CD8-positive, alpha-beta memory T cell (primary cell): Measurements from ENCODE around the gene LCA5. TPM values are rescaled to one million over a fixed set of nuclear protein-coding genes. Genes with fewer than 3 reads are reported as not detected.

Experiments
- CTCF ChIA-PET: fragments of 350-600 bp; sonication (Branson Sonifier 250); formaldehyde crosslinking; loops from one replicate; lab custom pipeline; 2021; ENCODE audit warnings: antibody characterized with exemption; lab: Charles Lee
- POLR2A ChIA-PET: fragments of 350-600 bp; sonication (Branson Sonifier 250); formaldehyde crosslinking; loops from one replicate; lab custom pipeline; 2021; ENCODE audit warnings: antibody characterized with exemption; lab: Charles Lee
- DNase-seq, 5 donors: peaks; one replicate each; pipeline versions ENCODE4 v3.0.0 to v3.0.0-alpha.2; 2020 to 2022; ENCODE audit warnings: mixed read lengths in 1 of 5
- H3K27ac ChIP-seq: one replicate; pipeline ENCODE4 v1.7.0; 2013; ENCODE audit warnings: low read depth, mild to moderate bottlenecking, low read length, moderate library complexity
- H3K27me3 ChIP-seq: 2 replicates; pipeline ENCODE4 v1.7.0; 2013; ENCODE audit warnings: low read length, mild to moderate bottlenecking; ENCODE audit not compliant: insufficient read depth, poor library complexity, severe bottlenecking
- H3K36me3 ChIP-seq: 2 replicates; pipeline ENCODE4 v1.7.0; 2013; ENCODE audit warnings: mild to moderate bottlenecking, low read length, moderate library complexity; ENCODE audit not compliant: insufficient read depth
- H3K4me1 ChIP-seq: 2 replicates; pipeline ENCODE4 v1.7.0; 2013; ENCODE audit warnings: mild to moderate bottlenecking, low read length, moderate library complexity; ENCODE audit not compliant: insufficient read depth
- H3K4me3 ChIP-seq: 2 replicates; pipeline ENCODE4 v1.7.0; 2013; ENCODE audit warnings: mild to moderate bottlenecking, low read length
- H3K9me3 ChIP-seq: 2 replicates; pipeline ENCODE4 v1.7.0; 2013; ENCODE audit warnings: mild to moderate bottlenecking, low read length
- H3K27ac Mint-ChIP-seq, 8 donors: one replicate each; pipeline ENCODE4 v1.8.0; 2020 to 2021; ENCODE audit warnings: mixed read lengths in 8 of 8, mild to moderate bottlenecking in 6 of 8, inconsistent platforms in 3 of 8, moderate library complexity in 3 of 8
- H3K27me3 Mint-ChIP-seq, 2 donors: one replicate each; pipeline ENCODE4 v1.8.0; 2020 to 2021; ENCODE audit warnings: mixed read lengths in 2 of 2, mild to moderate bottlenecking in 1 of 2, moderate library complexity in 1 of 2
- H3K36me3 Mint-ChIP-seq, 3 donors: one replicate each; pipeline ENCODE4 v1.8.0; 2020 to 2021; ENCODE audit warnings: mixed read lengths in 3 of 3, inconsistent platforms in 1 of 3, mild to moderate bottlenecking in 1 of 3
- H3K4me1 Mint-ChIP-seq, 3 donors: one replicate each; pipeline ENCODE4 v1.8.0; 2020 to 2021; ENCODE audit warnings: mixed read lengths in 3 of 3, inconsistent platforms in 1 of 3, mild to moderate bottlenecking in 1 of 3
- H3K4me3 Mint-ChIP-seq, 7 donors: one replicate each; pipeline ENCODE4 v1.8.0; 2020 to 2021; ENCODE audit warnings: mixed read lengths in 7 of 7, mild to moderate bottlenecking in 6 of 7, moderate library complexity in 4 of 7, inconsistent platforms in 2 of 7
- H3K9me3 Mint-ChIP-seq, 5 donors: one replicate each; pipeline ENCODE4 v1.8.0; 2020 to 2022; ENCODE audit warnings: mixed read lengths in 5 of 5, mild to moderate bottlenecking in 3 of 5, moderate library complexity in 2 of 5, inconsistent platforms in 1 of 5
- polyA plus RNA-seq: library from polyadenylated mRNA; unstranded; fragments of 300-500 nt; fragmentation: Illumina TruSeq; gene quantifications from one replicate; pipeline ENCODE4 v1.2.3, GENCODE V29; 2021
- total RNA-seq, 2 experiments: library from RNA; stranded (reverse); gene quantifications; one replicate each; pipeline ENCODE4 v1.2.3, GENCODE V29; 2021

LCA5 gene
- total and polyA plus RNA-seq, 3 experiments from 2014 or later: 0.12 to 0.22 (median 0.16) TPM

DNA sequence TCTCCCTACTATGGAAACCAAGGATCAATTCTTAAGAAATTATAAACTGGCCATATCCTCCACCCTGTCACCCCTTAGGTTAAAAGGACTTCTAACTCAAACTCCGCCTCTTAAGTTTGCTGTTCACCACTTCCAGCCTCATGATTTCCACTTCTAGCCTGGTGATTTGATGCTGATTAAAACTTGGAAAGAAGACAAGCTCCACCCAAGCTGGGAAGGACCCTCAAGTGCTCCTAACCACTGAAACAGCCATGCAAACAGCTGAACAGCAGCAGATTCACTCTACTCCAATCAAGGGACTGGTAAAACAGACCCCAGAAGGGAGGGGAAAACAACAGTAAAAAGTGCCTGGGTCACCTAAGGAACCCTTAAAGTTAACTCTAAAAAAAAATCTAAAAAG, 10.3 kb downstream of the LCA5 start:
- Histone ChIP-seq H3K27ac (no peak overlapping the region), H3K27me3 (no peaks in the 10 kb centered on the region), H3K4me3 (no peak overlapping the region), H3K9me3 (no peaks in the 10 kb centered on the region), H3K36me3 (no peaks in the 10 kb centered on the region), H3K4me1 (no peaks in the 10 kb centered on the region)
- Mint-ChIP-seq H3K36me3 (no peaks in the 10 kb centered on the region), H3K27me3 (peaks cover 2 to 6% of the 10 kb centered on the region in 2 donors), H3K27ac (no peak overlapping the region), H3K9me3 (peaks cover 0 to 3% (median 0%) of the 10 kb centered on the region in 5 donors), H3K4me3 (no peak overlapping the region), H3K4me1 (no peaks in the 10 kb centered on the region)
- ChIA-PET CTCF (no interaction called here), POLR2A (no interaction called here)
- DNase-seq: no peak

DNA sequence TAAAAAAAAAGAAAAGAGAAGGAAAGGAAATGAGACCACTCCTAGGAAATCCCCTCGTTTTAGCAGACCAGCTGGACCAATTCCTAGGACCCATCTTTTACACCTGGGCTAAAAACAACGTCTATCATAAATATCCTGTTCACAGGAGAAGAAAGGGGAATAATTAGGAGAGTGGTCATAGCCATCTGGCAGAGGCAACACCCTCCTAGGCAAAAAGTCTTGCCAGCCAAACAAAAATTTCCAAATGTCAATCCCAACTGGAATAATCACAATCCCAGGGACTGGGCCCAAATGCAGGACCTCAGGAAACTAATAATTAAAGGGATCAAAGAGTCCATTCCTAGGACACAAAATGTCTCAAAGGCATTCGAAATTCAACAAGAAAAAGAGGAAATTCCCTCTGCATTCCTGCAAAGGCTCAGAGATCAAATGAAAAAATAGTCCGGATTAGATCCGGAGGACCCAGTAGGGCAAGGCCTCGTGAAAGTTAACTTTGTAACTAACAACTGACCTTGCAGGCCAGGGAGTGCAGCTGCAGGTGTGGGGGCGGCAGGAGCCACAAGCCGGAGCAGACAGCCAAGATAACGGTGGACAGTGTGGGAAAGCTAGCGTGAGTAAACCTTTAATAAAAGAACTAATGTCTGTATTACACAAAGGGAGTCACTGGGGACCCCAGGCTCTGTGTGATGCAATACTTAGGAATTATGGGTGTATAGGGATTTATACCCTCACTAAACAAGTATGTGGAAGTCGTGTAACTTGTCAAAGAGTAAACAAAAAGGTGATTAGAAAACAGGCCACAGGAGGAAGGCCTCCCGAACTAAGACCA, 11.7 kb downstream of the LCA5 start:
- Mint-ChIP-seq H3K36me3 (no peaks in the 10 kb centered on the region), H3K4me3 (no peak overlapping the region), H3K9me3 (peaks cover 0 to 3% (median 0%) of the 10 kb centered on the region in 5 donors), H3K27ac (no peak overlapping the region), H3K4me1 (no peaks in the 10 kb centered on the region), H3K27me3 (peaks cover 2 to 6% of the 10 kb centered on the region in 2 donors)
- H3K4me1 ChIP-seq: no peaks in the 10 kb centered on the region
- H3K36me3 ChIP-seq: no peaks in the 10 kb centered on the region
- ChIA-PET CTCF (no interaction called here), POLR2A (no interaction called here)
- H3K4me3 ChIP-seq: no peak overlapping the region
- H3K27ac ChIP-seq: peak overlapping the region; percentile 18
- H3K9me3 ChIP-seq: no peaks in the 10 kb centered on the region
- no peak for DNase-seq
- H3K27me3 ChIP-seq: no peaks in the 10 kb centered on the region

GRCh38 chr6:79524065-79524464, 13.2 kb downstream of the LCA5 start:
- ChIA-PET POLR2A (no interaction called here), CTCF (no interaction called here)
- Mint-ChIP-seq H3K36me3 (no peaks in the 10 kb centered on the region), H3K27ac (no peak overlapping the region), H3K4me3 (no peak overlapping the region), H3K4me1 (no peaks in the 10 kb centered on the region), H3K27me3 (peaks cover 2 to 6% of the 10 kb centered on the region in 2 donors), H3K9me3 (peaks cover 0 to 3% (median 0%) of the 10 kb centered on the region in 5 donors)
- H3K27me3 ChIP-seq: no peaks in the 10 kb centered on the region
- H3K27ac ChIP-seq: no peak overlapping the region
- H3K4me3 ChIP-seq: no peak overlapping the region
- H3K4me1 ChIP-seq: no peaks in the 10 kb centered on the region
- DNase-seq: no peak
- H3K9me3 ChIP-seq: no peaks in the 10 kb centered on the region
- no peaks in the 10 kb centered on the region for H3K36me3 ChIP-seq

- ChIA-PET CTCF (no interaction called here), POLR2A (no interaction called here)
- Mint-ChIP-seq H3K4me3 (no peak overlapping the region), H3K27ac (no peak overlapping the region), H3K9me3 (peaks cover 0 to 3% (median 0%) of the 10 kb centered on the region in 5 donors), H3K36me3 (no peaks in the 10 kb centered on the region), H3K4me1 (no peaks in the 10 kb centered on the region), H3K27me3 (peaks cover 2 to 6% of the 10 kb centered on the region in 2 donors)
- no peaks in the 10 kb centered on the region for H3K4me1 ChIP-seq
- no peaks in the 10 kb centered on the region for H3K36me3 ChIP-seq
- no peak overlapping the region for H3K4me3 ChIP-seq
- no peaks in the 10 kb centered on the region for H3K27me3 ChIP-seq
- DNase-seq: no peak
- no peak overlapping the region for H3K27ac ChIP-seq
- no peaks in the 10 kb centered on the region for H3K9me3 ChIP-seq
These were observed 14.6 kb downstream of the LCA5 start for GRCh38 chr6:79522609-79523008.

DNA sequence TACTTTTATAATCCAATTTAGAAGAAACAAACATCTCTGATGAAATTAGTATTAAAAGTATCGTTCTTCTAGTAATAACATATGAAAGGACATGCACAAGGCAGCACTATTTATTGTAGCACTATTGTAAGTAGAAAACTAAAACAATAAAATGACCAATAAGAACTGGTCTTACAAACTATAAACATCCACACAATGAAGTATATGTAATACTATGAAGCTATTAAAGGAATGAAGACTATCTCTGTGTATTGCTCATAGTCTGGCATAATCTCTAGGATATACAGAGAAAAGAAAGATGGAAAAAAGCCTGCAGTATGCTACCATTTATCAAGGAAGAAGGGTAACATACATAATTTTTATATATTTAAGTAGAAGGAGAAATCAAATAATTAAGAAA, 16.7 kb downstream of the LCA5 start:
- Mint-ChIP-seq H3K27ac (no peak overlapping the region), H3K4me3 (no peak overlapping the region), H3K9me3 (peaks cover 0 to 2% (median 0%) of the 10 kb centered on the region in 5 donors), H3K4me1 (no peaks in the 10 kb centered on the region), H3K27me3 (no peaks in the 10 kb centered on the region), H3K36me3 (no peaks in the 10 kb centered on the region)
- ChIA-PET POLR2A (no interaction called here), CTCF (no interaction called here)
- no peaks in the 10 kb centered on the region for H3K36me3 ChIP-seq
- H3K4me1 ChIP-seq: no peaks in the 10 kb centered on the region
- no peak for DNase-seq
- H3K4me3 ChIP-seq: no peak overlapping the region
- no peak overlapping the region for H3K27ac ChIP-seq
- H3K27me3 ChIP-seq: no peaks in the 10 kb centered on the region
- H3K9me3 ChIP-seq: no peaks in the 10 kb centered on the region

DNA sequence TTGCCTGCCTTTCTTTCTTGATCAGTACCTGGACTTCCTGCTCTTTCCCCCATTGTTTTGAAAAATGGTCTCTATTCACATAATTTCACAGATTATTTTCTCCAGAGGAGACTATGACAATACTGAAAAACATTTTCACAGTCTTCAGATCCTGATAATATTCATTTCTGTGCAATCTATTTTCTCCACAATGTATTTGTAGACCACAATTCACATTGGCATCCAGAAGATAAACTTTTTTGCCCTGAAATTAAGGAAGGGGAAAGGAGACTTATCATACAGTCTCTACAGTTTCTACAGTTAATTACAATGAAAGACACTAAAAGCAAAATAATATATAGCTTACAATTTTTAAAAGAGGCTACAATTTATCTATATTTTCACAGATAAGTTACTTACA, 18.4 kb downstream of the LCA5 start:
- Mint-ChIP-seq H3K4me1 (no peaks in the 10 kb centered on the region), H3K9me3 (no peaks in the 10 kb centered on the region)
- H3K36me3 ChIP-seq: no peaks in the 10 kb centered on the region

GRCh38 chr6:79515436-79515835, 21.8 kb downstream of the LCA5 start:
- H3K36me3 Mint-ChIP-seq: no peaks in the 10 kb centered on the region
- H3K4me3 Mint-ChIP-seq: no peak overlapping the region
- Histone ChIP-seq H3K4me1 (no peaks in the 10 kb centered on the region), H3K27ac (no peak overlapping the region), H3K9me3 (no peaks in the 10 kb centered on the region), H3K27me3 (no peaks in the 10 kb centered on the region), H3K36me3 (no peaks in the 10 kb centered on the region), H3K4me3 (no peak overlapping the region)
- no peak overlapping the region for H3K27ac Mint-ChIP-seq
- CTCF ChIA-PET: no interaction called here
- POLR2A ChIA-PET: no interaction called here
- no peak for DNase-seq
- no peaks in the 10 kb centered on the region for H3K4me1 Mint-ChIP-seq
- peaks cover 0 to 4% (median 0%) of the 10 kb centered on the region in 5 donors for H3K9me3 Mint-ChIP-seq
- no peaks in the 10 kb centered on the region for H3K27me3 Mint-ChIP-seq

More for the DNA sequence above, 18.4 kb downstream of the LCA5 start:
- CTCF ChIA-PET: no interaction called here
- no peaks in the 10 kb centered on the region for H3K36me3 Mint-ChIP-seq
- H3K4me3 ChIP-seq: no peak overlapping the region
- H3K9me3 ChIP-seq: no peaks in the 10 kb centered on the region
- H3K27me3 ChIP-seq: no peaks in the 10 kb centered on the region
- no peak overlapping the region for H3K27ac Mint-ChIP-seq
- H3K4me1 ChIP-seq: no peaks in the 10 kb centered on the region
- POLR2A ChIA-PET: no interaction called here
- H3K27me3 Mint-ChIP-seq: no peaks in the 10 kb centered on the region
- H3K27ac ChIP-seq: no peak overlapping the region
- no peak for DNase-seq
- no peak overlapping the region for H3K4me3 Mint-ChIP-seq

GRCh38 chr6:79513111-79513510, 24.1 kb downstream of the LCA5 start:
- no peak overlapping the region for H3K4me3 ChIP-seq
- ChIA-PET CTCF (no interaction called here), POLR2A (no interaction called here)
- no peak overlapping the region for H3K27ac ChIP-seq
- no peak overlapping the region for H3K4me3 Mint-ChIP-seq
- no peak for DNase-seq
- no peaks in the 10 kb centered on the region for H3K27me3 Mint-ChIP-seq
- H3K4me1 Mint-ChIP-seq: no peaks in the 10 kb centered on the region
- no peaks in the 10 kb centered on the region for H3K9me3 ChIP-seq
- no peaks in the 10 kb centered on the region for H3K36me3 Mint-ChIP-seq
- peaks cover 0 to 5% (median 0%) of the 10 kb centered on the region in 5 donors for H3K9me3 Mint-ChIP-seq
- H3K4me1 ChIP-seq: no peaks in the 10 kb centered on the region
- H3K27me3 ChIP-seq: no peaks in the 10 kb centered on the region
- H3K36me3 ChIP-seq: no peaks in the 10 kb centered on the region
- H3K27ac Mint-ChIP-seq: no peak overlapping the region
